HK-2 (cell line): ENCODE results near the gene TUBB2B.
"Not testable (repeated sequence)": the region's sequence is repeated elsewhere in the genome, so short reads cannot be mapped to it uniquely, and the experiment has no call there.

ENCODE experiments used
- DNase-seq: peaks from one replicate; pipeline ENCODE4 v3.0.0-alpha.2; 2018; ENCODE audit not compliant: unreplicated experiment

The TUBB2B gene

DNA sequence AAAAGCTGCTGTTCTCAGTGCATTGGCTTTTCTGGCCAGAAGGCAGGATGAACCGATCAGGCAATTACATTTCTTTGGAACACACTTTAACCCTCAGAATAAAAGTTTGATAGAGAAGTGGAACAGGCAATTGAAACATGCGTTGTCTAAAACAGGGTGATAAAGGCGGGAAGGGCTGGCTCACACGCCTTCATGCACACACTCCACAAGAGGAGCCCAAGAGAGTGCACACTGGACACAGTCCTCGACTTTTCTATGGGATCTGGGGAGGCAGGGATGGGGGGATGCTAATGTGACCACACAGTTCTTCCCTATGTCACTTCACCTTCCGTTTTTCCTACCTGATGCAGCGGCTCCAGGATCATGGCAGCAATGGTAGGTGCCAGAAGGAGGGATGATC lies 39.2 kb downstream of the TUBB2B start:
- no peak for DNase-seq

- DNase-seq, result no peak
Measured at GRCh38 chr6:3186974-3187382, 40.5 kb downstream of the TUBB2B start.

GRCh38 chr6:3183066-3183465 lies 44.4 kb downstream of the TUBB2B start:
- DNase-seq, result no peak

DNA sequence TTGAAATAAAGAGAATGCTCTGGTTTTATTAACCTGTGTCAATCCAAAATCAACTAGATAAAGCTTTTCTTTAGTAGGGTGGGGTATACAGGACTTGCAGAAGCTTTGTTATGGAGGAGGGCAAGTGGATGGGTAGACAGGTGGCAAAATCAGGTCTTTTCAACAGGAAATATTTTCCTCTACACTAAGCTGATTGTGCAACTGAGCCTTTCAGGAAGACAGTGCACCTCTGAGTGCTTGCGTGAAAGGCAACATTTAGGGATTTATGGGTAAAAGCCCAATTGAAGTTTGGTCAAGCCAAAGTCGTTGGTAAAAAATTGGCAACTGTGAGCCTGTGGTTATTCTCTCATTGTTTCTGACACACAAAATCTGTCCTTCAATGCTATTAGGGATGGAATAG lies 46.3 kb downstream of the TUBB2B start:
- DNase-seq, result no peak

GRCh38 chr6:3179945-3180344 lies 47.5 kb downstream of the TUBB2B start:
- DNase-seq, result not testable (repeated sequence)

GRCh38 chr6:3178666-3179065 lies 48.8 kb downstream of the TUBB2B start:
- DNase-seq, result not testable (repeated sequence)

DNA sequence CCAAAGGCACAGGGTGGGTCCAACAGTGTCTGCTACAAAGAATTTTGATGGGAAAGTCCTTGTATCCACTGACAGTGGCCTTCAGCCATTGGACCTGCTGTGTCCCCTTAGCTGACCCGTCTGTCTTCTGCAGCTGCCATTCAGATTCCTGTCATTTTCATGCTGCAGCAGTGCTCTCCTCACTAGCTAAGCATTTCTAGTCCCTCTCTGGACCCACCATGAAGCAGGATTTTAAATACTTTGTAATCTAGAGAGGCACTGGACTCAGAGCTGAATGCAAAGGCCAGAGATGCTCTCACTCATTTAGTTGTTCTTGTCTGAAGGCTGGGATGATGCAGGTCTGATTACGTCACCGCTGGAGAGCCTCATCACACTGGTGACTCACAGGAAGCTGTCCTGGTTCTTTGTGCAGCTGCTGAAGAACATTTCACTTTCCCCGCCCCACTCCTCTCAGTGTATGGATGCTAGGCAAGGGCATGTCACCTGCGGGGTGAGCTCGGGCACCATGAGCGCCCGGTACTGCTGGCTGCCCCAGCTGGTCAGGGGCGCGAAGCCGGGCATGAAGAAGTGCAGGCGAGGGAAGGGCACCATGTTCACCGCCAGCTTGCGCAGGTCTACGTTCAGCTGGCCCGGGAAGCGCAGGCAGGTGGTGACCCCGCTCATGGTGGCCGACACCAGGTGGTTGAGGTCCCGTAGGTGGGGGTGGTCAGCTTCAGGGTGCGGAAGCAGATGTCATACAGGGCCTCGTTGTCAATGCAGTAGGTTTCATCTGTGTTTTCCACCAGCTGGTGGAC lies 50.7 kb downstream of the TUBB2B start:
- DNase-seq, result peak; percentile 60

DNA sequence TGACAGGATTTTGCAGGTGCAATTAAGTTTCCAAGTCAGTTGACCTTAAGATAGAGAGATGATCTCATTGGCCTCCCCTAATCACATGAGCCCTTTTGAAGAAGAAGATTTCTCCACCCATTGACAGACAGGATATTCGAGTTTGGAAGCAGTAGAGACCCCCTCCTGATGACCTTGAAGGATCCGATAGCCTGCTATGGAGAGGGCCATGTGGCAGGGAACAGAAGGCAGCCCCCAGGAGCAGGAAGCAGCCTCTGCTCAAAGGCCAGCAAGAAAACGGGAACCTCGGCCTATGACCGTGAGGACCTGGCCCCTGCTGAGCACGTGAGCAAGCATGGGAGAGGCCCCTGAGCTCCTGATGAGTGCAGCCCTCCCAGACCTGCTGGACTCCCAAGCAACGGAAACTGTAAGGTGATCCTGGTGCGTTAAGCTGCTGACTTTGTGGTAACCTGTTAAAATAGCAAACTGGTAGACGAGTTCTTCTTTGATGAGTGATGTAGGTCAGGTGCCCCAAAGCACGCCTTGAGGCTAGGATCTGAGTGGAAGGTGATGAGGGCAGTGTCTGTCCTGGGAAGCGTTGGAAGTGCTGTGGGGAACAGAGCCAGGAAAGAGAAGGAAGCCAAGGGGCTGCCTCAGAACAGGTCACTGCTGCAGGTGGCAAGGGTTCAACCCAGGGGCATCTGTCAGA lies 51.6 kb downstream of the TUBB2B start:
- DNase-seq, result no peak
